NCI-H187 treated with DMSO at 0.1 percent for 48 hours (cell line): Measurements from ENCODE around the gene KCND2.
"Not testable (repeated sequence)": the region's sequence is repeated elsewhere in the genome, so short reads cannot be mapped to it uniquely, and the experiment has no call there.

Experiments
- DNase-seq: peaks from one replicate; lab custom pipeline; 2025; lab: John Stamatoyannopoulos, UW

Gene KCND2

DNA sequence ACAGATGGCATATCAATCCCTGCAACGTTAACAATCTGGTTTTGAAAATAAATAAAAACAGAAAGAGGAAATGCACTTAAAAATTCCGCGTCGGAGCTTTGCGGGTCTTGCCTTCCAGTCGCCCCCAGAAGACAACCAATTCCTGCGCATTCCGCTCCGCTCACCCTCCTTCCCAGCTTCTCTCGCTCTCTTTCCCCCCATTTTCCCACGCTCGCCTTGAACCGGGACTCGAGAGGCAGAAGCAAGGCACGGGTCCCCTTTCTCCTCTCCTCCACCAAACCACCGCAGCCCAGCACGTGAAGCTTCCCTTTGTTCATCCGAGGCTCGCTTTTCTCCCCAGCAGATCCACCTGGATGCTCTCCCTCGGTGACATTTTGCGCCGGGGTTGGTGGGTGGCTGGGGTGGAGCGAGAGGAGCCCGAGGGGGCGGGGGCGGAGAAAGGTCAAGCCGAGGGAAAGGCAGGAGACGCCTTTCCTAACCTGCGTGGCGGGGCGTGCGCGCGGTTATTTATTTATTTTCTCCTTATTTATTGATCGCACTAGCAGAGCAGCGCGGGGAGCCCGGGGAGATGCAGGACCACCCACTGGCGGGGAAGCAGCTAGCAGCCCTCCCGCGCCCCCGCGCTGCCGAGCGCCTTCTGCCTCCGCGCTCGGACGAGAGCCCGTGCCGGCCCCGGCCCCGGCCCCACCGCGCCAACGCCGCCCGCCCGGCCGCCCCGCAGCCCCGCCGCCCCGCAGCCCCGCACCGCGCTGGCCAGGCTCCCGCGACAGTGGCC is at the start of gene KCND2:
Gene KCND2, plus strand, starts transcription at position 475 of the 775 bp plus-strand sequence.
- DNase-seq, result no peak

DNA sequence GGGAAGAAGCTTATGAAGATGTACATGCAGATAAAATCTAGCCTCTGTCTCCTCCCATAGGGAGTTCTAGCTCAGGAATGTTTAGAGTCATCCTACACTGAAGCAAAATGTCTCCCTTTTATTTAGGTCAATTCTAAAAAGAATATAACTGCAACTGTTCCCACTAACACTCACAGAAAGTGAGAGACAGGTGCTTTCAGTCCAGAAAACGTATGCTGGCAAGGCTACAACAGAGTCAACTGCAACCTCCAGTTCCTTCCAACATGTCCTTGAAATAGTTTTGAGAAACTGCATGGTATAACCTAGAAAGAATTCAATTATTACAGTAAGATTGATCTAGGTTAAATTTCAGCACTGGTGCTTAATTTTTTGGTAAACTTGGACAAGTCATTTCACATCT is 46.8 kb upstream of the KCND2 start:
- DNase-seq, result no peak

DNA sequence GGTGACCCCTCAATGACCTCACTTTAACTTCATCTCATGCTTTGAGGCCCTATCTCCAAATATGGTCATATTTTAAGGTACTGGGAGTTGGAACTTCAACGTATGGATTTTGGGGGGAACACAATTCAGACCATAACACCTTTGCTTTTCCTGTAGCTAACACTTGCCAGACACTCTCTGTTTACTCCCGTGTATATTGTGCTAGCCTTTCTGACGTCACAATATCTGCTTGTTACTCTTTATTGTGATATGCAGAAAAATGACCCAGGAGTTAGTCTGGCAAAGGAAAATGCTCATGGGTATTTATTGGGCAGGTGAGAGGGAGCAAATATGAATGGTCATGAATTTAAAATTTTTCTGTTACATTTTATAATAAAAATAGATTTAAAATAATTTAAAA is 45.7 kb upstream of the KCND2 start:
- no peak for DNase-seq

- no peak for DNase-seq
Measured at GRCh38 chr7:120229084-120229483, 43.9 kb upstream of the KCND2 start.

DNA sequence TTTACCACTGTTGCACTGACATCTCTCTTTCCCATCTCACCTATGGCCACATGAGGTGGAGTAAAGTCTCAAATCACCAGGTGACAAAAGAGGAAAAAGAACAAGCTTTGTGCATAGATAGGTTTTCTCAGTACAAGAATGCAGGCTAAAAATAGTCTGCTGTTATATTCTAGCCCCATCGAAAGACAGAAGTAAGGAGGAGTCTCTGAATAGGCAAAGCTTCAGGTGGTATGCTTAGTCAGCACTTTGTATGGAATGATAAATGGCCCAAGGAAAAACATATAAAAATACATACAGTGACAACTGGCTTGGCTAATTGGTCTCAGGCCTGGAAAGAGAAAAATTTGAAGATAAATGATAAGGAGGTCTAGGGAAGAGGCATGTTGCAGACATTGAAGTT is 39.6 kb upstream of the KCND2 start:
- DNase-seq, result no peak

GRCh38 chr7:120240350-120240749 is 32.6 kb upstream of the KCND2 start:
- not testable (repeated sequence) for DNase-seq

- no peak for DNase-seq
Measured at GRCh38 chr7:120241973-120242372, 31.0 kb upstream of the KCND2 start.

GRCh38 chr7:120254845-120255244 is 18.1 kb upstream of the KCND2 start:
- DNase-seq, result no peak

GRCh38 chr7:120256344-120257070 is 16.5 kb upstream of the KCND2 start:
- DNase-seq, result no peak

DNA sequence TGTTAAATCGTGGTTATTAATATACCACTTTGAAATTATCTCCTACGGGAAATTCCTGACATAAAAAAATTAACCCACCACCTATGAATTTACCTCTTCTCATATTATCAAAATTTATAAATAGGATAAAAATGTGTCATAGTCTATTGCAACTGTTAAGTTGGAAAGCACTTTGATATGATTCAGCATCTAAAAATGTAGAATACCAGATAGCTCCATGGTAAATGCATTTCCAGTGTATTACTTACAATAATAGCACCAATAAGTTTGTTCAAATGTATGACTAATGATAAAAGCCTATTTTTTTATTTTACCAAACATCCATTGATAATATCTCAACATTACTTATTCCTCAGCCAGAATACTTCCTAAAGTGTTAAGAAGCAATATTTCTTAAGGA is 13.6 kb upstream of the KCND2 start:
- no peak for DNase-seq

DNA sequence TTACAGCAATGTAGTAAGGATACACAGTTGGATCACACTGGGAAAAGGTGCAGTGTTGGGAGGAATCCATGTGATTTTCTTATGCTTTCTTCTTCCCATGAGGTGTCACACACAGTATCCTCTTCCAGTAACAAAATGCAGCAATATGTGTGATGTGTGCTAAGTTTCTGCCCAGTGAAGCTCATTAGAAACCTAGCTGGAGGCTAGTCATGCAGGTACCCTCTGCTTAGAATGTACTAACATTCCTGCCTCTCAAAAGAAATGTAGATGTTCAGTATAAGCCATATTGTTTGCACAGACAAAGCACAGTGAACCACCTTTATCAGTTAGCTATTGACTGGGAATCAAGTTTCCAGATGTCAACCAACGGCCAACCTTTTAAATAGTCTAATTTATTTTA is 12.9 kb upstream of the KCND2 start:
- DNase-seq, result no peak

DNA sequence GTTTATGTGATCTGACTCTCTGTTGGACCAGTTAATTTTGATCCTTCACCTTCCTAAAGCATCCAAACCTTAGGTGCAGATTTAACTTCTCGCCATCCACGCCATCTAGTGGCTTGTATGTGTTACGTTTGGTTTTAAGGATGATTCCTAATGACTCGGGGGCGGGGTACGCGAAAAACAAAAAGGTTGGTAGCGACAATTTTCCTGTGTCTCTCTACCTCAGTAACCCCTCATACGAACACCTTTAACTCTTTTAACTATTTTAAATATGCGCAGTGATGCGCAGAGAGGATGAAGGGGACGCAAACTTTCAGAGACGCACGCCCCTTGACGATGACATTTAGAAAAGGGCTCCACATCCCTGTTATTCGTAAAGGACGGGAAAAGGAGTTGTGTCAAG is 714 bp upstream of the KCND2 start:
- DNase-seq, result peak; percentile 29

DNA sequence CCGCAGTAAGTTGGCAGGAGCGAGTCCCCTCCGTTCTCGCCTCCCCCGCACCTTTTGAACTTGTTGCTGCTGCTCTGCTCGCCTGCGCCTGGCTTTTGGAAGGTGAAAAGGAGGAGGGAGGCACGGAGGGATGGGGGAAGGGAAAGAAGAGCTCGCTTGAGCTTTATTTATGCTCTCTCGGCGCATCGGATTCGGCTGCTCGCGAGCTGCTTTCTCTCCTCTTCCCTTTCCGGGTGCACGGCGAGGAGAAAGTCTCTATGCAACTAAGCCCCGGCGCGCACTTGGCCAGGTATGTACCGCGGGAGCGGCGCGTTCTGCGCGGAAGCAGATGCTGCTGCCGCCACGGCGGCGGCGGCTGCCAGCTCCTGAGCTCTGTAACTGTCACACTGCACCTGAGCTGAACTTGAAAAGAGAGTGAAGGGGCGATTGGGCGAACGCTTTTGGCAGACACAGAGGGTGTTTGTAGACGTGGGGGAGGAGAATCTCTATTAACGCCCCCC is 551 bp downstream of the KCND2 start:
- DNase-seq, result no peak

DNA sequence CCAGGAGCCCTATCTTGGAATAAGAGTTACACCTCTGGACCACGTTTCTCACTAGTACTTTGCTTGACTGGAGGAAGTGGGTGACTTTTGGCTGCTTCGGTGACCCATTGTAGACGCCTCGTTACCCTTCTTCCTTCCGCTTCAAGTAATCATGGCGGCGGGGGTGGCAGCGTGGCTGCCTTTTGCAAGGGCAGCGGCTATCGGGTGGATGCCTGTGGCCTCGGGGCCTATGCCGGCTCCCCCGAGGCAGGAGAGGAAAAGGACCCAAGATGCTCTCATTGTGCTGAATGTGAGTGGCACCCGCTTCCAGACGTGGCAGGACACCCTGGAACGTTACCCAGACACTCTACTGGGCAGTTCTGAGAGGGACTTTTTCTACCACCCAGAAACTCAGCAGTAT is 1.5 kb downstream of the KCND2 start:
- DNase-seq, result no peak

GRCh38 chr7:120274899-120275298 is 1.9 kb downstream of the KCND2 start:
- DNase-seq, result no peak

GRCh38 chr7:120276720-120277119 is 3.7 kb downstream of the KCND2 start:
- DNase-seq, result no peak

GRCh38 chr7:120278773-120279172 is 5.8 kb downstream of the KCND2 start:
- DNase-seq, result no peak

DNA sequence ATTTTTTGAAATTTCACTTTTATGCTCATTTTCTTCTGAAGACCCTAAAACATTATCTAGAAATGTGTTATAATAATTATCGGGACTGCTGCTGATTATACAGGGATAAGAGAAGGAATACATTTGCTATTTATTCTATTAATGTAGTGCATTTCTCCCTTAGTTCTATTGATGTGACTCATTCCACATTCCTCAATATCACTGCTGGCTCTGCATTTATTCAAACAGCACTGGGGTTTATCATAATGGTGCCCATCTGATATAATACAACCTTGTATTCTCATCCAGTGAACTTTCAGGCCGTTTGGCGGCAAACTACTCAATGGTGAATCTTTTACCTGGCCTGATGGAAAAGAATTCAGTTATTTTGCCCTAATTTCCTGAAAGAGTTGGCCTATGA is 7.8 kb downstream of the KCND2 start:
- no peak for DNase-seq

GRCh38 chr7:120293027-120293426 is 20.1 kb downstream of the KCND2 start:
- no peak for DNase-seq

GRCh38 chr7:120302190-120302589 is 29.2 kb downstream of the KCND2 start:
- DNase-seq, result no peak

DNA sequence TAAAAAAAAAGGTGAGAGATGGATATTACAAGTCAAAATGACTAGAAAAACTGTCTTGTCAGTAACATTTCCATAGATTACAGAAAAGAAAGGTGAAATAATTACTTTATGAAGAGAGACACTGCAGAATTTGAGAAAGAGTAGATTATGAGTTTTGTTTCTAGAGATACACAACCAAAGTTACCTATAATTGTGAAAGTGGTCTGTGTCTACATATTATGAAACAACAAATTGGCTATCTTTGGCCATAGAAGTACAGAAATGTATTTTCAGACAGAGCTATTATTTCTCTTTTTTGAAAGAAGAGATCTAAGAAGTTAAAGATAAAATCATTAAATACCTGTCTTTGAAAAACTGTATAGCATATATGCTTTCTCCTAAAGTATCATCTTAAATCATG is 30.1 kb downstream of the KCND2 start:
- DNase-seq, result no peak

DNA sequence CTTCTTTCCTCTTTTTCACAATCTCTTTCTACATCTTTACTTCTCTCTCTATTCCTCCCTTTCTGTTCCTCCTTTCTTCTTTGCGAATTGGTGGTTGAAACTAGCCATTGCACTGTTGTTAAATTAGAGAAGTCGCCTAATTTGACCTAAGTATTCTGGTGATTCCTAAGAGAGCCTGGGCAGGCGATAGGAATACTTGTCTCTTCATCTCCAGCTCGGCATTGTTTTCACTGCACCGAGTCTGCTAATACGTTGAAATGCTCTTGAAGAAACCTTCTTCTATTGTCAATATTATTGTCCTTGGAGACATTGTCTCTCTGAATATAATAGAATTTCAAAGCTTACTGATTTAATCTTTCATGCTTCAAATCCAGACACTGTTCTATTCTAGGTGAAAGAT is 31.7 kb downstream of the KCND2 start:
- DNase-seq, result no peak

GRCh38 chr7:120307991-120308545 is 35.1 kb downstream of the KCND2 start:
- DNase-seq, result no peak
